HG02798 (cell line): Measurements from ENCODE around the gene AHCYL2.
"Not testable (repeated sequence)": the region's sequence is repeated elsewhere in the genome, so short reads cannot be mapped to it uniquely, and the experiment has no call there.

ENCODE experiments used
- ATAC-seq: cut with Tn5 transposase; IDR thresholded peaks from one replicate; pipeline ENCODE4 v1.9.1; 2021; ENCODE audit warnings: mild to moderate bottlenecking; ENCODE audit not compliant: unreplicated experiment, poor library complexity

AHCYL2 gene

GRCh38 chr7:129281163-129281562 lies 56.3 kb downstream of the AHCYL2 start:
- no peak for ATAC-seq

- ATAC-seq: no peak
Observed at GRCh38 chr7:129282865-129283264, 58.0 kb downstream of the AHCYL2 start.

GRCh38 chr7:129283936-129284335 lies 59.1 kb downstream of the AHCYL2 start:
- no peak for ATAC-seq

GRCh38 chr7:129285111-129285510 lies 60.3 kb downstream of the AHCYL2 start:
- no peak for ATAC-seq

- no peak for ATAC-seq
Observed at GRCh38 chr7:129292861-129293260, 68.0 kb downstream of the AHCYL2 start.

- no peak for ATAC-seq
Observed at GRCh38 chr7:129295015-129295423, 70.2 kb downstream of the AHCYL2 start.

GRCh38 chr7:129298268-129298893 lies 73.6 kb downstream of the AHCYL2 start:
- ATAC-seq: no peak

- ATAC-seq: no peak
Observed at GRCh38 chr7:129299889-129300288, 75.1 kb downstream of the AHCYL2 start.

GRCh38 chr7:129300299-129300698 lies 75.5 kb downstream of the AHCYL2 start:
- ATAC-seq: not testable (repeated sequence)

- ATAC-seq: no peak
Observed at GRCh38 chr7:129307592-129307991, 82.8 kb downstream of the AHCYL2 start.

GRCh38 chr7:129308047-129308446 lies 83.2 kb downstream of the AHCYL2 start:
- ATAC-seq: no peak

GRCh38 chr7:129311429-129311828 lies 86.6 kb downstream of the AHCYL2 start:
- ATAC-seq: no peak

- no peak for ATAC-seq
Observed at GRCh38 chr7:129313282-129313681, 88.5 kb downstream of the AHCYL2 start.

GRCh38 chr7:129315960-129316359 lies 91.1 kb downstream of the AHCYL2 start:
- ATAC-seq: no peak

- ATAC-seq: no peak
Observed at GRCh38 chr7:129317450-129317849, 92.6 kb downstream of the AHCYL2 start.

- no peak for ATAC-seq
Observed at GRCh38 chr7:129327076-129327475, 102.2 kb downstream of the AHCYL2 start.

GRCh38 chr7:129332254-129333035 lies 107.6 kb downstream of the AHCYL2 start:
- no peak for ATAC-seq

- ATAC-seq: no peak
Observed at GRCh38 chr7:129334473-129334872, 109.6 kb downstream of the AHCYL2 start.

GRCh38 chr7:129338450-129338849 lies 113.6 kb downstream of the AHCYL2 start:
- ATAC-seq: no peak

GRCh38 chr7:129341212-129341611 lies 116.4 kb downstream of the AHCYL2 start:
- no peak for ATAC-seq

- ATAC-seq: no peak
Observed at GRCh38 chr7:129341816-129342806, 117.3 kb downstream of the AHCYL2 start.
